ENCODE results near the gene PHRF1. TPM values are rescaled to one million over a fixed set of nuclear protein-coding genes. Genes with fewer than 3 reads are reported as not detected.

Gene PHRF1
- total and polyA plus RNA-seq, 2 of the 4 experiments (the other 2 are of a cell fraction) = 10.9 to 17.5 TPM

DNA sequence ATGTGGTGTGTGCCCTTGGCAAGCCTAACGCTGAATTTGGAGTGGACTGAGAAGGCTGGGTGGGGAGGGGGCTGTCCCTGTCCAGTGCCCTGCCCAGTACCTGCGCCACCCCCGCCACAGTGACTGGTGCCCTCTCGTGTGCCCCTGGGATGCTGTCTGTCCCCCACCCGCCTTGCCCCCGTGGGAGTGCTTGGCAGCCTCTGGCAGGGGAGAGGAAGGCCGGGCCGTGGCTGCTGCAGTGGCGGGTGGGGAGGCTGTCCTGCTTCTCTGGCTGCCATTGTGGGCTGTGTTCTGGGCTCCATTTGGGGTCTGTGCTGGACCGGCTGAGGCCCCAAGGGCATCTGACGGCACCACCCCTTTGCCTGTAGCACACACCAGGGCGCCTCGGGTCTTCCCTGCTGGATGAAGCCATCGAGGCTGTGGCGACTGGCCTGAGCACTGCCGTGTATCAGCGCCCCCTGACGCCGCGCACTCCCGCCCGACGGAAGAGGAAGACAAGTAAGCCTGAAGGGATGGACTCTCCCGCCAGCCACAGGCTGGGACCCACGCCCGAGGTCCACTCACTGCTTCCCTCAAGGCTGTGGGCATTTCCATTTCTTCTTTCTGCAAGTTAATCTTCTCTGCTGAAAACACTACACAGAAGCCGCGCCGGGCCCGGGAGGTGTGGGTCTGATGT lies 21.9 kb downstream of the PHRF1 start:
- intact Hi-C loops (cut with micrococcal nuclease) = no loop called here

More for the DNA sequence above, 21.9 kb downstream of the PHRF1 start:
- Histone ChIP-seq H3K56ac (ENCODE audit: extremely low read depth, insufficient read depth, low read length) (no peak overlapping the region), H3K79me1 (ENCODE audit: low read depth in 1 of 2, low read length in 2 of 2) (peaks cover 19 to 54% of the 10 kb centered on the region in 2 experiments), H3K36me3 (ENCODE audit: control insufficient read depth, insufficient read depth, low read length) (peaks cover 72% of the 10 kb centered on the region), H3K23ac (ENCODE audit: low read depth, low read length) (no peak overlapping the region), H3K4me2 (ENCODE audit: low read depth, low read length) (no peak overlapping the region), H3K9me3 (ENCODE audit: control insufficient read depth, insufficient read depth, low read length) (no peaks in the 10 kb centered on the region), H3K9me1 (ENCODE audit: insufficient read depth, low read length) (no peaks in the 10 kb centered on the region), H4K8ac (ENCODE audit: low read depth in 2 of 2, low read length in 2 of 2) (no peak overlapping the region), H2BK5ac (ENCODE audit: low read depth, low read length, poor library complexity, severe bottlenecking) (no peak overlapping the region), H3K4me3 (ENCODE audit: insufficient read depth, low read depth, low read length) (no peak overlapping the region), H3K27me3 (ENCODE audit: control insufficient read depth, insufficient read depth, low read length) (no peaks in the 10 kb centered on the region), H2BK120ac (ENCODE audit: low read depth, low read length) (no peak overlapping the region), H3K27ac (ENCODE audit: insufficient read depth, low read length) (no peak overlapping the region), H3K18ac (ENCODE audit: low read depth, low read length) (no peak overlapping the region), H3K9ac (ENCODE audit: low read depth, low read length) (no peak overlapping the region), H3K4ac (ENCODE audit: low read depth, low read length) (no peak overlapping the region), H4K20me1 (ENCODE audit: insufficient read depth, low read length) (peaks cover 32% of the 10 kb centered on the region), H2AFZ (replicated peaks; ENCODE audit: low read length, poor library complexity) (no peak overlapping the region), H2BK15ac (ENCODE audit: low read depth, low read length) (no peak overlapping the region), H3K4me1 (ENCODE audit: control insufficient read depth, insufficient read depth, low read length) (no peaks in the 10 kb centered on the region), H2BK20ac (ENCODE audit: low read depth, low read length) (no peak overlapping the region), H4K91ac (ENCODE audit: insufficient read depth, low read depth, low read length) (no peak overlapping the region), H3K14ac (replicated peaks; ENCODE audit: low read depth, low read length) (no peak overlapping the region), H4K5ac (ENCODE audit: low read depth, low read length) (no peak overlapping the region), H2AK5ac (ENCODE audit: low read depth, low read length) (no peak overlapping the region), H2AK9ac (replicated peaks; ENCODE audit: low read depth, low read length, poor library complexity) (peak overlapping the region; percentile 28)
- dilution Hi-C loops (cut with HindIII; ENCODE audit: low sequenced_read_pairs, unreplicated experiment) = no loop called here
- ATAC-seq (ENCODE audit: low read depth) = no peak
- DNase-seq = no peak
- in situ Hi-C loops (cut with MboI; ENCODE audit: low sequenced_read_pairs) = no loop called here
- 95% methylated on average over 20 of the region's 30 CpGs; no CpG with 5 or more reads in 1 of the 2 experiments for WGBS, 2 experiments (ENCODE audit: extremely low coverage in 2 of 2, insufficient read length in 1 of 2)
- no TSS peak for BruUV-seq (replicated peaks)
- ChIA-PET POLR2A (ENCODE audit: unreplicated experiment) (no interaction called here), CTCF (no interaction called here)
- TF ChIP-seq MAZ (IDR thresholded peaks at IDR 0.05; ENCODE audit: borderline replicate concordance, low read depth, low read length) (no peak), MAFK (IDR thresholded peaks at IDR 0.05; ENCODE audit: low read depth, low read length) (no peak), RAD21 (IDR thresholded peaks at IDR 0.05; ENCODE audit: low read length) (no peak), RFX5 (IDR thresholded peaks at IDR 0.05; ENCODE audit: low read depth, low read length) (no peak), FOS (IDR thresholded peaks at IDR 0.05; ENCODE audit: low read depth, low read length) (no peak), BHLHE40 (IDR thresholded peaks at IDR 0.05; ENCODE audit: low read depth, low read length) (no peak), NFE2L2 (IDR thresholded peaks at IDR 0.05; ENCODE audit: low read depth, low read length) (no peak), CHD1 (IDR thresholded peaks at IDR 0.05; ENCODE audit: low read depth, low read length) (no peak), SMC3 (IDR thresholded peaks at IDR 0.05; ENCODE audit: low read depth, low read length) (no peak), MXI1 (IDR thresholded peaks at IDR 0.05; ENCODE audit: borderline replicate concordance, low read depth, low read length) (no peak)
- TF ChIP-seq, protein P1, sequence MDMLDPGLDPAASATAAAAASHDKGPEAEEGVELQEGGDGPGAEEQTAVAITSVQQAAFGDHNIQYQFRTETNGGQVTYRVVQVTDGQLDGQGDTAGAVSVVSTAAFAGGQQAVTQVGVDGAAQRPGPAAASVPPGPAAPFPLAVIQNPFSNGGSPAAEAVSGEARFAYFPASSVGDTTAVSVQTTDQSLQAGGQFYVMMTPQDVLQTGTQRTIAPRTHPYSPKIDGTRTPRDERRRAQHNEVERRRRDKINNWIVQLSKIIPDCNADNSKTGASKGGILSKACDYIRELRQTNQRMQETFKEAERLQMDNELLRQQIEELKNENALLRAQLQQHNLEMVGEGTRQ (IDR thresholded peaks at IDR 0.05; ENCODE audit: low read depth, low read length) = no peak
- TF ChIP-seq, protein P2, sequence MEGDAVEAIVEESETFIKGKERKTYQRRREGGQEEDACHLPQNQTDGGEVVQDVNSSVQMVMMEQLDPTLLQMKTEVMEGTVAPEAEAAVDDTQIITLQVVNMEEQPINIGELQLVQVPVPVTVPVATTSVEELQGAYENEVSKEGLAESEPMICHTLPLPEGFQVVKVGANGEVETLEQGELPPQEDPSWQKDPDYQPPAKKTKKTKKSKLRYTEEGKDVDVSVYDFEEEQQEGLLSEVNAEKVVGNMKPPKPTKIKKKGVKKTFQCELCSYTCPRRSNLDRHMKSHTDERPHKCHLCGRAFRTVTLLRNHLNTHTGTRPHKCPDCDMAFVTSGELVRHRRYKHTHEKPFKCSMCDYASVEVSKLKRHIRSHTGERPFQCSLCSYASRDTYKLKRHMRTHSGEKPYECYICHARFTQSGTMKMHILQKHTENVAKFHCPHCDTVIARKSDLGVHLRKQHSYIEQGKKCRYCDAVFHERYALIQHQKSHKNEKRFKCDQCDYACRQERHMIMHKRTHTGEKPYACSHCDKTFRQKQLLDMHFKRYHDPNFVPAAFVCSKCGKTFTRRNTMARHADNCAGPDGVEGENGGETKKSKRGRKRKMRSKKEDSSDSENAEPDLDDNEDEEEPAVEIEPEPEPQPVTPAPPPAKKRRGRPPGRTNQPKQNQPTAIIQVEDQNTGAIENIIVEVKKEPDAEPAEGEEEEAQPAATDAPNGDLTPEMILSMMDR (conservative IDR thresholded peaks at IDR 0.05; ENCODE audit: low read depth, low read length) = no peak

All from IMR-90 (cell line).